Hematopoietic multipotent progenitor cell treated with erythropoietin and hydrocortisone succinate and interleukin-3 and kit ligand, for 8 days (in vitro differentiated cells): ENCODE results near the gene RAB25.
"Not testable (repeated sequence)": the region's sequence is repeated elsewhere in the genome, so short reads cannot be mapped to it uniquely, and the experiment has no call there.

Experiments used
- DNase-seq: peaks from one replicate; pipeline ENCODE4 v3.0.0-alpha.2; 2015

Gene RAB25

GRCh38 chr1:156055281-156056048, 5.5 kb upstream of the RAB25 start:
- DNase-seq = peak; percentile 24

- no peak for DNase-seq
Measured at GRCh38 chr1:156056326-156056849, 4.6 kb upstream of the RAB25 start.

DNA sequence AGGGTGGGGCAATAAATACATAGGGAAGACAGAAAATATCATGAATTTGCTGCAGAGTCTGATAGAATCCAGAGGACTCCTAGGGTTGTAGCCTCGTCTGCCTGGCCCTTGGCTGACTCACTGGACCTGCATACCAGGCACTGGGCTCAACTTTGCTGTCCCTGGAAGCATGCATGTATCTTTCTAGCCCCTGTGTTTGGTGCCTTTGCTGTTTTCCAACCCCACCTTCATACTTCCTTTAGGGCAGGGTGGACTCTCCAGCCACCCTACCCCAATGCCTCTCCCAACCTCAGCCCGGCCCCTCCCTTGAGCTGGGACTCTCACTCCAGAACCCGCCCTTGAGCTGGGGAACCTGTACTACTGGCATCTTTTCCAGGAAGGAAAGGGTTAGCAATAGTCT, 1.2 kb downstream of the RAB25 start:
- no peak for DNase-seq

DNA sequence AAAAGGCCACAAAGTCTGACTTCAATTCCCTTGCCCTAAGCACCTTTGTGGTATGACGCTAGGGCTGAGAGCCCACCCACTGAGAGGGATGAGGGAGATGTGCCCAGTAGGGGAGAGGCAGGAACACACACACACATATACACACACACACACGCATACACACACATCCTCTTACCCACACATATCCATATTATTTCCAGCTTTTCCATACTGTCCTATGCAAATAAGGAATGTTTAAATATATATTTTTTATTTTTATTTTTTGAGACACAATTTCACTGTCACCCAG, 3.0 kb downstream of the RAB25 start:
- DNase-seq = no peak

DNA sequence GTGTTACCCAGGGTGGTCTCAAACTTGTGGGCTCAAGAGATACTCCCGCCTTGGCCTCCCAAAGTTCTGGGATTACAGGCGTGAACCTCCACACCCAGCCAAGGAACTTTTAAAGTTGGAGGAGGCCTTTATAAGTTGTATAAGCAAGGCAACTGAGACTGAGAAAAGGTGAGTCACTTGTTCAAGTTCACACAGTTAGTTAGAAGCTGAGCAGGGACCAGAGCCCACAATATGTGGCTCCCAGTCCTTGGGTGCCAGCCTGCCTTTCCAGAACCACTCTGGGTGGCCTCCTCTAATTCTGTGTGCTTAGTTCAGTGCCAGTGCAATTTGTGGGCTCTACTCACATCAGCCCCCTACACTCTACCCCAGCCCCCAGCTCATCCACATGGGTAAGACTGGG, 3.7 kb downstream of the RAB25 start:
- DNase-seq = no peak

DNA sequence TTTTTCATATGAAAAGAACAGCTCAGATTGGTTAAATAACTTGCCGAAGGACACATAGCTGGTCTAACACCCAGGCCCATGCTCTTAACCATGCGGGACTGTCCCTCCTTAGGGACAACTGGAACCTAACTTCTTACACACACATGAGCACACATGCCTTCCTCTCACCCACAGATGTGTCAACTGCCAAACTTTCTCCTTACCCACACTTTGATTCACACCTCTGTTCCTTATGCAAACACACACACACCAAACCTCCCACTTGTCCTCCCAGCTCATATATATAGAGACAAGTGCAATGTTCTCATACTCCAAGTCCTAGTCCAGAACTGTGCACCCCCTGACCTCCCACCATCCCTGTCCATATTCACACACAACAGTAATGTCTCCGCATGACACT, 4.3 kb downstream of the RAB25 start:
- no peak for DNase-seq

DNA sequence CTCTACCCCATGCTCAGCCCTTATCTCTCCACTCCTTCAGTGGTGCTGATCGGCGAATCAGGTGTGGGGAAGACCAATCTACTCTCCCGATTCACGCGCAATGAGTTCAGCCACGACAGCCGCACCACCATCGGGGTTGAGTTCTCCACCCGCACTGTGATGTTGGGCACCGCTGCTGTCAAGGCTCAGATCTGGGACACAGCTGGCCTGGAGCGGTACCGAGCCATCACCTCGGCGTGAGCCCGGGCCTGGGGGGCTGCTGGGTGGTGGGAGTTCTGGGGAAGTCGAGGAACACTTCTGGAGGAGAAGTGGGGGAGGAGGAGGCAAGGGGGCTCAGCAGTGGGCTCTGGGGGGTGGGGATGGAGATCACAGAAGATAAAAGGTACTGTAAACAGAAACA, 4.9 kb downstream of the RAB25 start:
- no peak for DNase-seq

DNA sequence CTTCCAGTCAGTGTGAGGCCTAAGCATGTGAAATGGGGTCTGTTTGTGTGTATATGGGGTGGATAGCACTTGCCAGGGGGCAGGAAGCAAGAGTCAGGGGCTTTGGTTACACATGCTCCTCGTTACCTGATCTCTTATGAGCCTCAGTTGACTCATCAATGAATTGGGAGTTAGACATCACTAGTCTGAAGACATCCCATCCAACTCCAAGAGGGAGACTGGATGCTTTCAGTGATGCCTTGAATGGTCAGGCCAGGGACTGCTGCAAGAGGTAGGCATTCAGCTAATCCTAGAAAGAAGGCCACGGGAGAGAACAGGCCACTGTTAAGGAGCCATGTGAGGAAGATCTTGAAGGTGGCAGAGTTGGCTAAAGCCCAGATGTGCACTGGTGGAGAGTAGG, 6.3 kb downstream of the RAB25 start:
- DNase-seq = no peak

- DNase-seq = no peak
Measured at GRCh38 chr1:156069490-156070455, 8.8 kb downstream of the RAB25 start.

DNA sequence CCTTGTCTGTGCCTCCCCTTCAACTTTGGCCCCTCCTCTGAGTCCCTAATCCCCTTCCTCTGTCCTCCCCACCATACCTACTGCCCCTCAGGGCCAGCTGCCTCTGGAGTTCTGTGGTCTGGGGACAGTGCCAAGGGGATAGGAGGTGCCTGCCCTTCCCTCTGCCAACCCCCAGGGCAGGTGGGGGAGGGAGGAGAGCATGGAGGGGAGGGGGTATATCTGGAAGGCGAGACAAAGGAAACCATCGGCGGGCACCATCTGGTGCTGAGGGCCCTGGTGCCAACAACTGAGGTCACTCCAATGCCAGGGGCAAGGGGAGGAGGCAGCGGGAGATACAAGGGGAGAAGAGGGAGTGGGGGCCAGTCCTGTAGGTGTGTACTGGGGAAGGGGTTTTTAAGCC, 9.6 kb downstream of the RAB25 start:
- DNase-seq = no peak

- not testable (repeated sequence) for DNase-seq
Measured at GRCh38 chr1:156071332-156071816, 10.4 kb downstream of the RAB25 start.

DNA sequence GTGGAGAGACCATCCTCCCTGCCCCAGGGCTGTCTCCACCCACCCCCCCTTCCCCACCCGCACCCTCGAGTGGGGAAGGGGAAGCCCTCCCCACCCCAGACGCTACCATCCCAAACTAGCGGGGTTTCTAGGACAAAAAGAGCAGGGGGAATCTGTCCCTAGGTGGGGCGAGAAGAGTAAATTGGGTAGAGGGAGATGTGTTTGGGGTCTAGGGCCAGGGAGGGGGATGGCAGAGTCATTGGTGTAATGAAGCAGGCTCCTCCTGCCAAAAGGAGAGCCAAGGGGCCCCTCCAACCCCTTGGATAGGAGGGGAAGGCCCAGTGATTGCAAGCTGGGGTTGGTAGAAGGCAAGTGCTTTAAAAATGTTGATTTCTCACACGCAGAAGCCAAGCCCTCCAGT, 11.3 kb downstream of the RAB25 start:
- no peak for DNase-seq

DNA sequence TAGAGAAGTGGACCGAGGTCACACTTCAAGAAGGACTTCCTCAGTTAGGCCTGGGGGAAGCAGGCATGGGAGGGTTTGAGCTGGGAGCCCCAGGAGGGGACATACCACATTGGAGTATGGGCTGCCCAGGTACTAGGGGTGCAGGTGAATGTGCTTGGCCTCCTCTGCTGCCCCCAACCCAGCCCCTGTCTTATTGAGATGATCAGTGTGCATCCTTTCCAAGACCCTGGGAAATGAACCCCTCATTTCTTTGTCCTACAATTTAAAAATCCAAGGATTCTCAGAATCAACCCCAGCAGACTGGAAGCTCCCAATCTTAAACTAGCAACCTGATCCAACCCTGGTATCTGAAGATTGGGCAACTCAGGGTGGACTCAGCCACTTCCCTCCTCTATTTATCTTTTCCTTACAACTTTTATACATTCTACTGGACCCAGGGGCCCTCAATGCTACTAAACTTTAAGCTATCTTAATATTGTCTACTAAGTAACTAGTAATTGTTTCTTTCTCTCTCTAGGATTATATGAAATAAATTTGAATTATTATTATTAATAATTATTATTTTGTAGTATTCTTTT, 12.2 kb downstream of the RAB25 start:
- no peak for DNase-seq

DNA sequence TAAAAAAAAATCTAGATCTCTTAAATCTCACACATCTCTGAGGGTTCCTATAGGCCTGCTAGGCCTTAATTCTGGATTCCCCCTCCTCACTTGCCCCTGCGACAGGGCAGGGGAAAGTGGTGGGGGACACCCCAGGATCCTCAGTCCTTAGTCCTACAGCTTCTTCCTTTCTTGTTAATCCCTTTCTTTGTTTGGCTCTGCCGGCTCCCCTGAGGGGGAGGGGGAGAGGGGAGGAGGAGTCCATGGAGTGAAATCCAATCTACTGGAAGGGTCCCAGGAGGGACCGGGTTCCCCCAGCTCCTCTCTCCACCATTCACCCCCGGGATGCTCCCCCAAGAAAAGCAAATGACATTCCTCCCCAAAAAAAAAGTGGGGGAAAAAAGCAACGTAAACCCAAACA, 12.8 kb downstream of the RAB25 start:
- DNase-seq = no peak

- DNase-seq = no peak
Measured at GRCh38 chr1:156074661-156075060, 13.7 kb downstream of the RAB25 start.

GRCh38 chr1:156075162-156075561, 14.2 kb downstream of the RAB25 start:
- peak; percentile 41 for DNase-seq

GRCh38 chr1:156075775-156076204, 14.8 kb downstream of the RAB25 start:
- no peak for DNase-seq

DNA sequence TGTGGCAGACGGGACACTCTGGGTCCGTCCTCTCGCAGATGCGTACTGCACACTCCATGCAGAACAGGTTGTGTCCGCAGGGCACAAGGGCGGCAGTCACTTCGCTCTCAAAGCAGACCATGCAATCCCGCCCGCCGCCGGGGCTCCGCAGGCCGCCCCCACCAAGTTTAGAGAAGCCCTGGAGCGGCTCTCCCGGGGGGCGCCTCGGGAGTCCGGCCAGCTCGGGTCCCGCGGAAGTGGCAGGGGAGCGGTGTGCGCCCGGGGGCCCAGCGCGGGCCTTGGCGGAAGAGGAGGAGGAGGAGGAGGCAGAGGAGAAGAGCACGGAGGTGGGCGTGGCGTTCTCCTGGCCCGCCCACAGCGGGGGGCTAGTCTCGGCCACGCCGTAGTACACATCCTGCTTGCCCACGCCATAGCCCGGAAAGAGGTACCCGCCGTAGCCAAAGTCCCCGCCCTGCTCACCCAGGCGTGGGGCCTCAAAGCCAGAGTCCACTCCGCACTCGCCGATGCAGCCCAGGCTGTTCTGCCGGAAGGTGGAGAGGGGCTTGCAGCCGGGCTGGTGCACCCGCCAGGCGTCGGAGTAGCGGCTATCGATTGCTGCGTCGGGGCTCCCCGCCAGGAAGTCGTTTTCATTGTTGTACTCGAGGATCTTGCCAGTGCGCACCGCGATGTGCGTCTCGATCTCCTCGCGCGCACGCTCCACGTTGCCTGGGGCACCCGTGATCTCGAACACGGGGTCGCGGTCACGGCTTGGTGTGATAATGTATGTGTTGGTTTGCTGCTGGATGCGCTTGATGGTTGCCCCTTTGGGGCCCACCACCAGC, 15.9 kb downstream of the RAB25 start:
- peak; percentile 39 for DNase-seq

GRCh38 chr1:156077430-156077760, 16.4 kb downstream of the RAB25 start:
- DNase-seq = no peak

DNA sequence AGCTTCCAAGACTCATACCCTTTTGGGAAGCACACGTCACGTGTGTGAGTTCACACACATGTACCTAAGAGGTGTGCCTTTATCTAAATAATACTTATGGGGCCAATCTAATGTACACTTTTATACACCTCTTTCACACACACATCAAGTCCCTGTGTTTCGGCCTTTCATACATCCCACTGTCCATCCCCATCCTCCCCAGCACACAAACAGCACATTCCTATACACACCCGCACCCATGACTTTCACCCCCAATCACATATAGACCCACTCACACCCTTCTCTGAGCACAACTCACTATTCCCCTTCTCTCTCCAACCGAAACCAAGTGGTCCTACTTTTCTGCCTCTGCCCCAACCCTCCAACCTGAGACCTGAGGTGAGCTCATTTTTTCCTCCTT, 17.8 kb downstream of the RAB25 start:
- DNase-seq = no peak

GRCh38 chr1:156079762-156080161, 18.8 kb downstream of the RAB25 start:
- DNase-seq = no peak

DNA sequence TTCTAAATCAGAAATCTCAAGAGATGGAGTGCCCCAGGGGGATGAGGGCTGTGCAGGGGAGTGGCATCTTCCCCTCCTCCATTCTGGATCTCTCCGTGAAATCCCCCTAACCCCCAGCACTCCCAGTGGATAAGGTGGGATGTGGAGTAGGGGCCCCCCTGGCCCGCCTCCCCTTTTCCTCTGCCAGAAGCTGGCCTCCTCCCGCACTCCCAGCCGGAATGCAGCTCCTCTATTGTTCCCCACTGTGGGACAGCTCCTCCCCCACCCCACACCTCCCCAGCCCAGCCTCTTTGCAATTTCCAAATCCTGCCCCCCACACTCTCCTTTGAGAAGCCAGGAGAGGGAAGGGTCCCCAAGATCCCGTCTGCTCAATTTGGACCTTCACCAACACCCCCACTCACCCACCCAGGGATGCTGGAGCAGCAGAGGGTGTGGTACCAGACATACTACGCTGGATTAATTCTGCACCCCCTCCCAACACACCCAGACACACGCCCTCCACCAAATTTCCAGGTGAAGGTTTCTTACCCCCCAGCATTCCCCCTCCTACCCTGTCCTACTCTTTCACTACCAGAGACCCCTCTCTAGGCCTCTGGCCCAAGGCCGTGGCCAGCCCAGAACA, 19.4 kb downstream of the RAB25 start:
- DNase-seq = no peak
